Measurements from ENCODE around the gene PLCG2.

GRCh38 chr16:81846105-81846504 is 67.0 kb downstream of the PLCG2 start:
- TF ChIP-seq CTCF (IDR thresholded peaks at IDR 0.05), result no peak
- TF ChIP-seq POLR2A (IDR thresholded peaks at IDR 0.05), result no peak
- TF ChIP-seq EP300 (IDR thresholded peaks at IDR 0.05), result no peak
- no peak for TF ChIP-seq POLR2AphosphoS5 (IDR thresholded peaks at IDR 0.05)
